HG02840 (cell line): ENCODE results near the gene RAB28.
"Not testable (repeated sequence)": the region's sequence is repeated elsewhere in the genome, so short reads cannot be mapped to it uniquely, and the experiment has no call there.

Experiments
- ATAC-seq: cut with Tn5 transposase; IDR thresholded peaks from one replicate; pipeline ENCODE4 v1.9.1; 2021; ENCODE audit warnings: mild to moderate bottlenecking, moderate library complexity, moderate number of reproducible peaks; ENCODE audit not compliant: unreplicated experiment, low FRiP score

Gene RAB28

GRCh38 chr4:13455411-13455810, 28.7 kb downstream of the RAB28 start:
- ATAC-seq = no peak

- ATAC-seq = no peak
Measured at GRCh38 chr4:13454786-13455185, 29.4 kb downstream of the RAB28 start.

GRCh38 chr4:13452927-13453579, 31.1 kb downstream of the RAB28 start:
- ATAC-seq = no peak

- ATAC-seq = no peak
Measured at GRCh38 chr4:13449590-13449989, 34.5 kb downstream of the RAB28 start.

GRCh38 chr4:13445841-13446790, 38.0 kb downstream of the RAB28 start:
- ATAC-seq = no peak

GRCh38 chr4:13441506-13441905, 42.6 kb downstream of the RAB28 start:
- ATAC-seq = no peak

GRCh38 chr4:13436962-13437361, 47.2 kb downstream of the RAB28 start:
- ATAC-seq = no peak

GRCh38 chr4:13432453-13432852, 51.7 kb downstream of the RAB28 start:
- ATAC-seq = no peak

- ATAC-seq = no peak
Measured at GRCh38 chr4:13430834-13431568, 53.1 kb downstream of the RAB28 start.

- no peak for ATAC-seq
Measured at GRCh38 chr4:13427599-13428325, 56.4 kb downstream of the RAB28 start.

GRCh38 chr4:13415068-13415785, 68.9 kb downstream of the RAB28 start:
- ATAC-seq = no peak

- ATAC-seq = no peak
Measured at GRCh38 chr4:13413729-13414437, 70.3 kb downstream of the RAB28 start.

GRCh38 chr4:13411942-13412341, 72.2 kb downstream of the RAB28 start:
- no peak for ATAC-seq

GRCh38 chr4:13409324-13409723, 74.8 kb downstream of the RAB28 start:
- no peak for ATAC-seq

GRCh38 chr4:13406156-13406555, 78.0 kb downstream of the RAB28 start:
- not testable (repeated sequence) for ATAC-seq

GRCh38 chr4:13403833-13404232, 80.3 kb downstream of the RAB28 start:
- no peak for ATAC-seq

GRCh38 chr4:13403326-13403725, 80.8 kb downstream of the RAB28 start:
- no peak for ATAC-seq

- ATAC-seq = no peak
Measured at GRCh38 chr4:13399257-13399656, 84.9 kb downstream of the RAB28 start.

GRCh38 chr4:13396161-13396560, 88.0 kb downstream of the RAB28 start:
- ATAC-seq = no peak
